ENCODE results near the gene PROM1.

PROM1 gene

GRCh38 chr4:16051980-16052379, 31.8 kb downstream of the PROM1 start:
- no peak overlapping the region for H3K4me3 ChIP-seq (ENCODE audit: low read depth, low read length)
- TF ChIP-seq CTCF (IDR thresholded peaks at IDR 0.05; ENCODE audit: borderline replicate concordance, insufficient read depth, low read depth, low read length) = no peak

- TF ChIP-seq CTCF (IDR thresholded peaks at IDR 0.05; ENCODE audit: borderline replicate concordance, insufficient read depth, low read depth, low read length) = no peak
- no peak overlapping the region for H3K4me3 ChIP-seq (ENCODE audit: low read depth, low read length)
These were observed 32.7 kb downstream of the PROM1 start for GRCh38 chr4:16051132-16051531.

GRCh38 chr4:16050669-16051068, 33.2 kb downstream of the PROM1 start:
- no peak overlapping the region for H3K4me3 ChIP-seq (ENCODE audit: low read depth, low read length)
- TF ChIP-seq CTCF (IDR thresholded peaks at IDR 0.05; ENCODE audit: borderline replicate concordance, insufficient read depth, low read depth, low read length) = no peak

DNA sequence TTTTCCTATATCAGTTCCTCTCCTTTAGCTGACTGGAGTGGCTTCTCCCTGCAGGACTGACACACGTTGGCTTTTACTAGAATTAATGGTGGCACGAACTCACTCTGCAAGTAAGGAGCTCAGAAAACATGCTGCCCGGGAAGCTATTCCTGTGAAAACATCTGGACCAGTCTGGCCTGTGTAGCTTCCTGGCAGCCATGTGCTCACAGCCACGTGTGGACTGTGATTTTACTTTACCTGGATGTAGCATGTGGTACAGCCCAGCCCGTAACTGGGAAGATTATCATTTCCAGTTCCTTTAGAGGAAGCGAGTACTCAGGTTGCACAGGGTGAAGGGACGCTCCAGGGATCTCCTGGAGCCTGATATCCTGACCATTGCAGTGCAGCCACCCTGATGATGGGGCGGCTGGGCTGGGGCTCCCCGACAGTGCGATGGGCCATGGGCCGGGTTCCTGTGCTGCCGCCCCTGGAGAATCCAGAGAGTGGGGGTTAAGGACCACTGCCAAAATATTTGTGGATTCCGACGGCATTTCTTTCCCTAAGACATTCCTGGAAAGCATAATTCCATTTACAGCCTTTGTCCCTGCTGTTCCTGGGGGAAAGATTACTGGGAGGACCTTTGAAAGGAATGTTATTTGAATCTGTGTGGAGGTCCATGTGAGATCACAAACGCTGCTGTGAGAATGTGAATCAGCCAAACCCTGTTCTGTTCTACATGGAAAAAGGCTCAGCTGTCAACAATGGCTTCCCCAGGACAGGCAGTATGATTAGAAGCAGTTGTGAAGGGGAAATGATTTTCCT, 35.0 kb downstream of the PROM1 start:
- H3K4me3 ChIP-seq (ENCODE audit: low read depth, low read length) = no peak overlapping the region
- TF ChIP-seq CTCF (IDR thresholded peaks at IDR 0.05; ENCODE audit: borderline replicate concordance, insufficient read depth, low read depth, low read length) = no peak

DNA sequence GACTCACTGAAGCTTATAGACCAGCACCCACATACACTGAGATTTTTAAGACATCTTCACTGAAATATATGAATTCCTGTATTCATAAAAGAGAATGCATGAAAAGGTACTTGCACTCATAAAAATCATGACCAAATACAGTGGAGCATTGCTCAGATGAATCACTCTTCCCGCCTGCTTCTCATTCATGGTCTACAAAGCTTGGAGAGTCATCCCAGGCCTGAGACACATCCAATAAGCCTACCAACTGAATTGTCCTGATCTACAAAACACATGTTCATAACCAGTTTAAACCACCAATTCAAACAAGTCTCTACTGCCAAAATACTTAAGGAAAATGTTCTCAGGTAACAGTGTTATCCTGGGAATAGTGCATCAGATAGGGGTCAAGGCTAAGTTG, 38.1 kb downstream of the PROM1 start:
- TF ChIP-seq CTCF (IDR thresholded peaks at IDR 0.05; ENCODE audit: borderline replicate concordance, insufficient read depth, low read depth, low read length) = no peak
- no peak overlapping the region for H3K4me3 ChIP-seq (ENCODE audit: low read depth, low read length)

GRCh38 chr4:16043642-16044498, 40.0 kb downstream of the PROM1 start:
- H3K4me3 ChIP-seq (ENCODE audit: low read depth, low read length) = no peak overlapping the region
- TF ChIP-seq CTCF (IDR thresholded peaks at IDR 0.05; ENCODE audit: borderline replicate concordance, insufficient read depth, low read depth, low read length) = no peak

All from GM12875 (cell line).